Endothelial cell of umbilical vein (primary cell): ENCODE data around the gene OR9Q1. TPM values are rescaled to one million over a fixed set of nuclear protein-coding genes. Genes with fewer than 3 reads are reported as not detected.

Experiments
- BruUV-seq: library from RNA; stranded (reverse); fragments of 400-500 nt; replicated peaks from 2 replicates; lab custom pipeline; 2021; lab: Mats Ljungman, UMichigan
- CTCF ChIA-PET: fragments of 300-600, 350-600 bp; sonication (Branson Sonifier 250); formaldehyde crosslinking; loops from one replicate; lab custom pipeline; 2021; ENCODE audit warnings: antibody characterized with exemption, inconsistent platforms; lab: Charles Lee
- POLR2A ChIA-PET: fragments of 300-600, 350-600 bp; sonication (Branson Sonifier 250); formaldehyde crosslinking; loops from one replicate; lab custom pipeline; 2021; ENCODE audit warnings: antibody characterized with exemption, inconsistent platforms; lab: Charles Lee
- DNase-seq: peaks from one replicate; pipeline ENCODE4 v3.0.0-alpha.2; 2011; ENCODE audit warnings: low read depth, low spot score
- FAIRE-seq: peaks from 2 replicates; lab custom pipeline; 2011; peaks lifted over from hg19 to GRCh38; lab: Jason Lieb, UNC
- H2AFZ ChIP-seq: 2 replicates; pipeline ENCODE4 v1.6.0; 2012; ENCODE audit warnings: low read depth, low read length, control low read depth, inconsistent platforms
- H3K27ac ChIP-seq: 2 replicates; pipeline ENCODE4 v1.5.1; 2011; ENCODE audit warnings: low read depth, mild to moderate bottlenecking, control low read depth, low read length, moderate library complexity; ENCODE audit not compliant: insufficient read depth
- H3K27me3 ChIP-seq, 2 experiments: 2 replicates each; pipeline versions ENCODE4 v1.6.0 to v1.6.1; 2011; ENCODE audit warnings: low read length in 2 of 2, mixed read lengths in 1 of 2; ENCODE audit not compliant: control insufficient read depth in 2 of 2, insufficient read depth in 2 of 2
- H3K36me3 ChIP-seq, 2 experiments: 2 replicates in 1 of 2; 3 replicates in 1 of 2; pipeline ENCODE4 v1.5.1; 2011; ENCODE audit warnings: low read length in 2 of 2, mild to moderate bottlenecking in 1 of 2, moderate library complexity in 1 of 2; ENCODE audit not compliant: control insufficient read depth in 2 of 2, insufficient read depth in 2 of 2; ENCODE audit errors: extremely low read depth in 1 of 2
- H3K4me1 ChIP-seq: 3 replicates; pipeline ENCODE4 v1.5.1; 2011; ENCODE audit warnings: mild to moderate bottlenecking, low read length; ENCODE audit not compliant: control insufficient read depth, insufficient read depth; ENCODE audit errors: extremely low read depth
- H3K4me2 ChIP-seq: 2 replicates; pipeline ENCODE4 v1.6.1; 2011; ENCODE audit warnings: low read length, control low read depth, mixed read lengths; ENCODE audit not compliant: insufficient read depth
- H3K4me3 ChIP-seq, 3 experiments: fragments of 200-600 bp in 1 of 3; sonication (generic), shearing (Covaris generic) in 1 of 3; replicated peaks in 1 of 3; 2 replicates each; pipeline ENCODE4 v1.5.1; 2011 to 2016; ENCODE audit warnings: control low read depth in 3 of 3, low read length in 3 of 3, mild to moderate bottlenecking in 2 of 3, inconsistent platforms in 1 of 3, low read depth in 1 of 3, moderate library complexity in 1 of 3; ENCODE audit not compliant: insufficient read depth in 1 of 3
- H3K79me2 ChIP-seq: 2 replicates; pipeline ENCODE4 v1.6.0; 2012; ENCODE audit warnings: low read length, inconsistent platforms; ENCODE audit not compliant: control insufficient read depth, insufficient read depth
- H3K9ac ChIP-seq: replicated peaks from 2 replicates; pipeline ENCODE3; 2011; ENCODE audit warnings: low read length, control low read depth; ENCODE audit not compliant: insufficient read depth; ENCODE audit errors: extremely low read depth
- H3K9me1 ChIP-seq: replicated peaks from 3 replicates; pipeline ENCODE4 v1.6.0; 2011; ENCODE audit warnings: mild to moderate bottlenecking, low read length; ENCODE audit not compliant: control insufficient read depth, insufficient read depth; ENCODE audit errors: extremely low read depth
- H3K9me3 ChIP-seq: replicated peaks from 2 replicates; pipeline ENCODE4 v1.5.1; 2012; ENCODE audit warnings: low read length, inconsistent platforms; ENCODE audit not compliant: control insufficient read depth, insufficient read depth
- H4K20me1 ChIP-seq: replicated peaks from 2 replicates; pipeline ENCODE3; 2011; ENCODE audit warnings: mild to moderate bottlenecking, low read length; ENCODE audit not compliant: control insufficient read depth, insufficient read depth; ENCODE audit errors: extremely low read depth
- EZH2 ChIP-seq: IDR thresholded peaks from 2 replicates; pipeline ENCODE4 v1.6.1; 2012; ENCODE audit warnings: borderline replicate concordance, low read depth, mild to moderate bottlenecking, moderate library complexity, low read length, inconsistent platforms; ENCODE audit not compliant: severe bottlenecking
- FOS ChIP-seq: IDR thresholded peaks from 2 replicates; pipeline ENCODE4 v1.6.1; 2011; ENCODE audit warnings: mild to moderate bottlenecking, low read length, moderate library complexity, borderline replicate concordance; ENCODE audit not compliant: insufficient read depth
- GATA2 ChIP-seq: IDR thresholded peaks from 2 replicates; pipeline ENCODE4 v1.7.0; 2011; ENCODE audit warnings: low read depth, mild to moderate bottlenecking, moderate library complexity, mixed read lengths, low read length; ENCODE audit not compliant: insufficient read length, insufficient read depth
- JUN ChIP-seq: IDR thresholded peaks from 2 replicates; pipeline ENCODE4 v1.6.1; 2011; ENCODE audit warnings: borderline replicate concordance, low read depth; ENCODE audit not compliant: insufficient read length, insufficient read depth
- MAX ChIP-seq: IDR thresholded peaks from 2 replicates; pipeline ENCODE4 v1.6.1; 2011; ENCODE audit not compliant: insufficient read depth, insufficient read length
- MYC ChIP-seq: IDR thresholded peaks from one replicate; pipeline ENCODE4 v1.6.1; 2011; ENCODE audit warnings: mild to moderate bottlenecking, low read depth, low read length
- POLR2A ChIP-seq: IDR thresholded peaks from 2 replicates; pipeline ENCODE4 v1.6.1; 2012; ENCODE audit warnings: low read depth, mild to moderate bottlenecking, control low read depth, low read length
- POLR2AphosphoS5 ChIP-seq: IDR thresholded peaks from 2 replicates; pipeline ENCODE4 v1.6.1; 2012; ENCODE audit warnings: low read depth, mild to moderate bottlenecking, control low read depth, low read length, moderate library complexity; ENCODE audit not compliant: insufficient read depth
- dilution Hi-C: fragments of 300-500 bp; cut with MboI; formaldehyde crosslinking; loops from one replicate; pipeline ENCODE4 v1.15.0; 2019; ENCODE audit warnings: low sequenced_read_pairs; ENCODE audit not compliant: extremely low pct_ligation_motif_present
- intact Hi-C: fragments of 100-400 bp; cut with micrococcal nuclease; formaldehyde crosslinking; loops from one replicate; pipeline ENCODE4 v1.10.0; 2022
- polyA plus RNA-seq, 4 experiments: library from polyadenylated mRNA; depleted of rRNA in 3 of 4; stranded (reverse) in 3 of 4; unstranded in 1 of 4; fragments of >200 nt; gene quantifications; 2 replicates each; pipeline versions ENCODE4 v1.2.1 to v1.2.3, GENCODE V29; 2011 to 2012; ENCODE audit warnings: missing spikeins in 1 of 4
- total RNA-seq: library from RNA; stranded (reverse); gene quantifications from 2 replicates; pipeline ENCODE4 v1.2.3, GENCODE V29; 2021
- TF ChIP-seq, protein P1 (sequence below), 2 donors: IDR thresholded peaks; 1 replicate in 1 of 2; 2 replicates in 1 of 2; pipeline ENCODE4 v1.5.1; 2011; ENCODE audit warnings: low read length in 2 of 2, mild to moderate bottlenecking in 2 of 2, moderate library complexity in 2 of 2, control low read depth in 1 of 2, inconsistent platforms in 1 of 2, low read depth in 1 of 2; ENCODE audit not compliant: insufficient read depth in 1 of 2; ENCODE audit errors: extremely low read depth in 1 of 2

OR9Q1 gene
- total and polyA plus RNA-seq, 2 donors (not counting 3 experiments of a cell fraction or from before 2014, with no cell fraction given): not detected

DNA sequence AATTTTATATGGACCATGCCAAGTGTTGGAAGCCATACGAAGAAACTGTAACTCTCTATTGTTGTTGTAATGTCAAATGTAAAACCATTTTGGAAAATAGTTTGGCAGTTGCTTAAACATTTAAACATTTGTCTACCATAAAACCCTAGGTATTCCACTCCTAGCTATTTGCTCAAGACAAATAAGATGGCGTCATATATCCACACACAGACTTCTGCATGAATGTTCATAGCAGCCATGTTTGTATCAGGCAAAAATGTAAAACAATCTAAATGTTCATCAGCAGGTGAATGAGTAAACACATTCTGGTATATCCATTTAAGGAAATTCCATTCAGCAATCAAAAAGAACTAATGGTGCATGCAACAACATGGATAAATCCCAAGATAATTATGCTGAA lies 73.8 kb downstream of the OR9Q1 start:
- Histone ChIP-seq H3K27me3 (no peaks in the 10 kb centered on the region), H3K9me3 (no peaks in the 10 kb centered on the region), H4K20me1 (no peaks in the 10 kb centered on the region), H3K4me2 (no peak overlapping the region), H2AFZ (no peak overlapping the region), H3K36me3 (no peaks in the 10 kb centered on the region), H3K4me1 (no peaks in the 10 kb centered on the region), H3K27ac (no peak overlapping the region), H3K9ac (no peak overlapping the region), H3K9me1 (no peaks in the 10 kb centered on the region), H3K79me2 (no peaks in the 10 kb centered on the region), H3K4me3 (no peak overlapping the region)
- BruUV-seq: no TSS peak
- ChIA-PET POLR2A (no interaction called here), CTCF (no interaction called here)
- DNase-seq (no peak), FAIRE-seq (no peak)
- intact Hi-C loops (no loop called here), dilution Hi-C loops (no loop called here)
- TF ChIP-seq, protein P1, sequence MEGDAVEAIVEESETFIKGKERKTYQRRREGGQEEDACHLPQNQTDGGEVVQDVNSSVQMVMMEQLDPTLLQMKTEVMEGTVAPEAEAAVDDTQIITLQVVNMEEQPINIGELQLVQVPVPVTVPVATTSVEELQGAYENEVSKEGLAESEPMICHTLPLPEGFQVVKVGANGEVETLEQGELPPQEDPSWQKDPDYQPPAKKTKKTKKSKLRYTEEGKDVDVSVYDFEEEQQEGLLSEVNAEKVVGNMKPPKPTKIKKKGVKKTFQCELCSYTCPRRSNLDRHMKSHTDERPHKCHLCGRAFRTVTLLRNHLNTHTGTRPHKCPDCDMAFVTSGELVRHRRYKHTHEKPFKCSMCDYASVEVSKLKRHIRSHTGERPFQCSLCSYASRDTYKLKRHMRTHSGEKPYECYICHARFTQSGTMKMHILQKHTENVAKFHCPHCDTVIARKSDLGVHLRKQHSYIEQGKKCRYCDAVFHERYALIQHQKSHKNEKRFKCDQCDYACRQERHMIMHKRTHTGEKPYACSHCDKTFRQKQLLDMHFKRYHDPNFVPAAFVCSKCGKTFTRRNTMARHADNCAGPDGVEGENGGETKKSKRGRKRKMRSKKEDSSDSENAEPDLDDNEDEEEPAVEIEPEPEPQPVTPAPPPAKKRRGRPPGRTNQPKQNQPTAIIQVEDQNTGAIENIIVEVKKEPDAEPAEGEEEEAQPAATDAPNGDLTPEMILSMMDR (IDR thresholded peaks at IDR 0.05; ENCODE audit: extremely low read depth in 1 of 2, insufficient read depth in 1 of 2, low read depth in 1 of 2, low read length in 2 of 2): no peak
- TF ChIP-seq FOS (no peak), GATA2 (no peak), MYC (no peak), EZH2 (no peak), JUN (no peak), POLR2A (no peak), POLR2AphosphoS5 (no peak), MAX (no peak)
